Measurements from ENCODE around the gene PRKCQ.
"Not testable (repeated sequence)": the region's sequence is repeated elsewhere in the genome, so short reads cannot be mapped to it uniquely, and the experiment has no call there.

PRKCQ gene

DNA sequence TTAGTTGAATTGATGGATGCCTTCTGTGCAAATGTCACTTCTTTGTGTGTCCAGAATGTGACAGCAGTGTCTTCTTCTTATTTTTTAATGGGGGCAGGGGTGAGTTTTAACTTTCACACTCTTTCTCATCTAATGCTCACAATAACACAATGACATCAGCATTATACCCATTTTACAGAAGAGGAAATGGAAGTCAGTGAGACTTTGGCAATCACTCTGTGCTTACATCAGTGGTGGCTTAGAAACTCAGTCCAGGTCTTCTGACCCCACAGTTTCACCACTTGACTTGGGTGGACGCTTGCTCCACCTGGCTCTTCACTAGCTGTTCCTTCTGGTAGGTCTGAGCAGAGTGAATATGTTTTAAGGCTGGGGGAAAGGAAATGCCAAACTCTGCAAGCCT, 124.0 kb downstream of the PRKCQ start:
- H3K4me3 ChIP-seq (IDR thresholded peaks at IDR 0.05; ENCODE audit: insufficient read depth, low read depth, low read length): no peak overlapping the region
- H2AFZ ChIP-seq (ENCODE audit: low read depth): no peak overlapping the region
- TF ChIP-seq CTCF (conservative IDR thresholded peaks at IDR 0.05; ENCODE audit: low read depth, low read length): no peak
- no peak overlapping the region for H3K27ac ChIP-seq
- H3K4me2 ChIP-seq: no peak overlapping the region
- no peaks in the 10 kb centered on the region for H3K79me2 ChIP-seq (ENCODE audit: insufficient read depth, low read depth)
- H3K9ac ChIP-seq: no peak overlapping the region
- no peaks in the 10 kb centered on the region for H3K27me3 ChIP-seq (ENCODE audit: insufficient read depth, low read depth)
- H3K36me3 ChIP-seq (ENCODE audit: insufficient read depth): no peaks in the 10 kb centered on the region
- no peaks in the 10 kb centered on the region for H4K20me1 ChIP-seq (ENCODE audit: insufficient read depth)
- no peaks in the 10 kb centered on the region for H3K4me1 ChIP-seq (ENCODE audit: low read depth, poor library complexity, severe bottlenecking)

GRCh38 chr10:6455592-6455991, 124.5 kb downstream of the PRKCQ start:
- no peak overlapping the region for H3K27ac ChIP-seq
- H3K9ac ChIP-seq: no peak overlapping the region
- no peaks in the 10 kb centered on the region for H3K27me3 ChIP-seq (ENCODE audit: insufficient read depth, low read depth)
- no peak overlapping the region for H3K4me2 ChIP-seq
- no peaks in the 10 kb centered on the region for H3K36me3 ChIP-seq (ENCODE audit: insufficient read depth)
- H3K4me3 ChIP-seq (IDR thresholded peaks at IDR 0.05; ENCODE audit: insufficient read depth, low read depth, low read length): no peak overlapping the region
- no peaks in the 10 kb centered on the region for H3K79me2 ChIP-seq (ENCODE audit: insufficient read depth, low read depth)
- no peaks in the 10 kb centered on the region for H3K4me1 ChIP-seq (ENCODE audit: low read depth, poor library complexity, severe bottlenecking)
- no peak for TF ChIP-seq CTCF (conservative IDR thresholded peaks at IDR 0.05; ENCODE audit: low read depth, low read length)
- no peak overlapping the region for H2AFZ ChIP-seq (ENCODE audit: low read depth)
- no peaks in the 10 kb centered on the region for H4K20me1 ChIP-seq (ENCODE audit: insufficient read depth)

GRCh38 chr10:6446711-6447110, 133.4 kb downstream of the PRKCQ start:
- H3K9ac ChIP-seq: no peak overlapping the region
- H2AFZ ChIP-seq (ENCODE audit: low read depth): no peak overlapping the region
- H3K27ac ChIP-seq: no peak overlapping the region
- no peaks in the 10 kb centered on the region for H4K20me1 ChIP-seq (ENCODE audit: insufficient read depth)
- H3K4me3 ChIP-seq (IDR thresholded peaks at IDR 0.05; ENCODE audit: insufficient read depth, low read depth, low read length): no peak overlapping the region
- no peaks in the 10 kb centered on the region for H3K79me2 ChIP-seq (ENCODE audit: insufficient read depth, low read depth)
- peaks cover 4% of the 10 kb centered on the region for H3K4me1 ChIP-seq (ENCODE audit: low read depth, poor library complexity, severe bottlenecking)
- no peaks in the 10 kb centered on the region for H3K36me3 ChIP-seq (ENCODE audit: insufficient read depth)
- H3K27me3 ChIP-seq (ENCODE audit: insufficient read depth, low read depth): no peaks in the 10 kb centered on the region
- no peak overlapping the region for H3K4me2 ChIP-seq
- TF ChIP-seq CTCF (conservative IDR thresholded peaks at IDR 0.05; ENCODE audit: low read depth, low read length): no peak

- Histone ChIP-seq H3K4me2 (peak overlapping the region; percentile 53), H3K27ac (no peak overlapping the region), H3K4me1 (ENCODE audit: low read depth, poor library complexity, severe bottlenecking) (peaks cover 4% of the 10 kb centered on the region), H3K79me2 (ENCODE audit: insufficient read depth, low read depth) (no peaks in the 10 kb centered on the region), H3K36me3 (ENCODE audit: insufficient read depth) (no peaks in the 10 kb centered on the region), H3K4me3 (IDR thresholded peaks at IDR 0.05; ENCODE audit: insufficient read depth, low read depth, low read length) (no peak overlapping the region), H3K9ac (no peak overlapping the region), H3K27me3 (ENCODE audit: insufficient read depth, low read depth) (no peaks in the 10 kb centered on the region), H4K20me1 (ENCODE audit: insufficient read depth) (no peaks in the 10 kb centered on the region), H2AFZ (ENCODE audit: low read depth) (peak overlapping the region; percentile 84)
- TF ChIP-seq CTCF (conservative IDR thresholded peaks at IDR 0.05; ENCODE audit: low read depth, low read length): peak; percentile 90
These were observed 134.3 kb downstream of the PRKCQ start for GRCh38 chr10:6445671-6446316.

GRCh38 chr10:6439875-6440274, 140.2 kb downstream of the PRKCQ start:
- not testable (repeated sequence) for H4K20me1 ChIP-seq (ENCODE audit: insufficient read depth); H3K4me2 ChIP-seq; H3K36me3 ChIP-seq (ENCODE audit: insufficient read depth); H3K4me1 ChIP-seq (ENCODE audit: low read depth, poor library complexity, severe bottlenecking); H3K27me3 ChIP-seq (ENCODE audit: insufficient read depth, low read depth); H3K27ac ChIP-seq; H3K9ac ChIP-seq; H3K79me2 ChIP-seq (ENCODE audit: insufficient read depth, low read depth); H3K4me3 ChIP-seq (IDR thresholded peaks at IDR 0.05; ENCODE audit: insufficient read depth, low read depth, low read length); H2AFZ ChIP-seq (ENCODE audit: low read depth)
